Coronary artery (tissue), 2 donors: Measurements from ENCODE around the gene B4GALT2.

Experiments used
- DNase-seq: peaks from one replicate; pipeline ENCODE4 v3.0.0-alpha.2; 2017; ENCODE audit warnings: low spot score
- H3K27ac ChIP-seq, 2 donors: fragments of 200-600 bp; sonication (generic); one replicate each; pipeline ENCODE4 v1.5.1; 2016 to 2019
- H3K4me3 ChIP-seq: fragments of 200-600 bp; sonication (generic); 2 replicates; pipeline ENCODE4 v1.5.1; 2016; ENCODE audit warnings: mild to moderate bottlenecking, moderate library complexity
- CTCF ChIP-seq: fragments of 200-600 bp; sonication (generic); IDR thresholded peaks from one replicate; pipeline ENCODE4 v1.5.1; 2019; ENCODE audit warnings: antibody characterized with exemption

The B4GALT2 gene

GRCh38 chr1:43981636-43982035 is 2.6 kb downstream of the B4GALT2 start:
- H3K27ac ChIP-seq: no peak overlapping the region
- no peak for DNase-seq
- H3K4me3 ChIP-seq: no peak overlapping the region
- no peak for TF ChIP-seq CTCF

GRCh38 chr1:43982241-43982640 is 3.2 kb downstream of the B4GALT2 start:
- H3K4me3 ChIP-seq: no peak overlapping the region
- TF ChIP-seq CTCF: no peak
- DNase-seq: no peak
- no peak overlapping the region for H3K27ac ChIP-seq

- no peak for TF ChIP-seq CTCF
- DNase-seq: no peak
- Histone ChIP-seq H3K27ac (no peak overlapping the region), H3K4me3 (no peak overlapping the region)
Observed at GRCh38 chr1:43982808-43983207, 3.8 kb downstream of the B4GALT2 start.

GRCh38 chr1:43983253-43983899 is 4.4 kb downstream of the B4GALT2 start:
- Histone ChIP-seq H3K27ac (no peak overlapping the region), H3K4me3 (no peak overlapping the region)
- TF ChIP-seq CTCF: no peak
- DNase-seq: no peak

- TF ChIP-seq CTCF: no peak
- H3K4me3 ChIP-seq: no peak overlapping the region
- DNase-seq: no peak
- no peak overlapping the region for H3K27ac ChIP-seq
Observed at GRCh38 chr1:43984855-43985254, 5.8 kb downstream of the B4GALT2 start.

- Histone ChIP-seq H3K4me3 (no peak overlapping the region), H3K27ac (no peak overlapping the region)
- no peak for TF ChIP-seq CTCF
- DNase-seq: no peak
Observed at GRCh38 chr1:43985984-43986595, 7.1 kb downstream of the B4GALT2 start.

GRCh38 chr1:43986712-43987111 is 7.7 kb downstream of the B4GALT2 start:
- Histone ChIP-seq H3K27ac (no peak overlapping the region), H3K4me3 (no peak overlapping the region)
- TF ChIP-seq CTCF: no peak
- no peak for DNase-seq
